C4-2B (cell line): Measurements from ENCODE around the gene OR52K1.

Experiments
- CTCF ChIP-seq: fragments of 450-650 bp; conservative IDR thresholded peaks from 2 replicates; pipeline ENCODE4 v1.5.1; 2017; ENCODE audit warnings: mild to moderate bottlenecking
- ZFX ChIP-seq: fragments of 450-650 bp; IDR thresholded peaks from 2 replicates; pipeline ENCODE4 v1.6.1; 2017

- TF ChIP-seq CTCF (no peak), ZFX (no peak)
Observed at GRCh38 chr11:4465407-4465806, 17.0 kb upstream of the OR52K1 start.
